ENCODE data around the gene FAR1.

DNA sequence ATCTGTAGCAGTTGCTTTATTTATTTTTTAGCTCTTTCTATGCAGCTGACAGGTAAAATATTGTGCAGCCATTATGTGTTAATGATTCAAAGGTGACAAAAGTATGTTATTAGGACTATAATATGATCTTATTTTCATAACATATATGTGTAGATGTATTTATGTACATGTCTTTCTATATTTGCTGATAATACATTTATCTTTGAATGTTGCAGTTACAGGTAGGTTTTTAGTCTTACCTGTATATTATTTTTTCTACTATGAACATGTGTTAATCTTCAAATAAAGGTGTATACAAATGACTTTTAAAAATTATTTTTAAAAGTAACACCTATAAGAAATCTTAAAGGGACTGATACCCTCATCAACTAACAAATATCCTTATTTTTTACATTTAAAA, 33.6 kb downstream of the FAR1 start:
- TF ChIP-seq, protein P1, sequence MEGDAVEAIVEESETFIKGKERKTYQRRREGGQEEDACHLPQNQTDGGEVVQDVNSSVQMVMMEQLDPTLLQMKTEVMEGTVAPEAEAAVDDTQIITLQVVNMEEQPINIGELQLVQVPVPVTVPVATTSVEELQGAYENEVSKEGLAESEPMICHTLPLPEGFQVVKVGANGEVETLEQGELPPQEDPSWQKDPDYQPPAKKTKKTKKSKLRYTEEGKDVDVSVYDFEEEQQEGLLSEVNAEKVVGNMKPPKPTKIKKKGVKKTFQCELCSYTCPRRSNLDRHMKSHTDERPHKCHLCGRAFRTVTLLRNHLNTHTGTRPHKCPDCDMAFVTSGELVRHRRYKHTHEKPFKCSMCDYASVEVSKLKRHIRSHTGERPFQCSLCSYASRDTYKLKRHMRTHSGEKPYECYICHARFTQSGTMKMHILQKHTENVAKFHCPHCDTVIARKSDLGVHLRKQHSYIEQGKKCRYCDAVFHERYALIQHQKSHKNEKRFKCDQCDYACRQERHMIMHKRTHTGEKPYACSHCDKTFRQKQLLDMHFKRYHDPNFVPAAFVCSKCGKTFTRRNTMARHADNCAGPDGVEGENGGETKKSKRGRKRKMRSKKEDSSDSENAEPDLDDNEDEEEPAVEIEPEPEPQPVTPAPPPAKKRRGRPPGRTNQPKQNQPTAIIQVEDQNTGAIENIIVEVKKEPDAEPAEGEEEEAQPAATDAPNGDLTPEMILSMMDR (IDR thresholded peaks at IDR 0.05): no peak
- TF ChIP-seq EP300 (IDR thresholded peaks at IDR 0.05) (no peak), POLR2AphosphoS5 (IDR thresholded peaks at IDR 0.05) (no peak)
